ENCODE results near the gene HMMR.

Gene HMMR

DNA sequence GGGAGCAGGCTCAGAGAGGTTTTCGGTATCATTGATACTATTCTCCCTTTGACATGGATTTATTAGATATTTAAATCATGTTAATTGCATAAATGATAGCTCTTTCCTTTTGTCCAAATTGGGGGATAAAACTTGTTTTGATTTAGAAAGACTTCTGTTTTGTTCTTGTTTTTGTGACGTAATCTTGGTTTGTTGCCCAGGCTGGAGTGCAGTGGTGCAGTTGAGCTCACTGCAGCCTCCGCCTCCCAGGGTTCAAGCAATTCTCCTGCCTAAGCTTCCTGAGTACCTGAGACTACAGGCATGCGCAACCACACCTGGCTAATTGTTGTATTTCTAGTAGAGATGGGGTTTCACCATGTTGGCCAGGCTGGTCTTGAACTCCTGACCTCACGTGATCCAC, 52.1 kb downstream of the HMMR start:
- no peak for DNase-seq (ENCODE audit: low read depth, low spot score)
- in situ Hi-C loops (cut with HindIII; ENCODE audit: low sequenced_read_pairs), result no loop called here
- TF ChIP-seq, protein P1, sequence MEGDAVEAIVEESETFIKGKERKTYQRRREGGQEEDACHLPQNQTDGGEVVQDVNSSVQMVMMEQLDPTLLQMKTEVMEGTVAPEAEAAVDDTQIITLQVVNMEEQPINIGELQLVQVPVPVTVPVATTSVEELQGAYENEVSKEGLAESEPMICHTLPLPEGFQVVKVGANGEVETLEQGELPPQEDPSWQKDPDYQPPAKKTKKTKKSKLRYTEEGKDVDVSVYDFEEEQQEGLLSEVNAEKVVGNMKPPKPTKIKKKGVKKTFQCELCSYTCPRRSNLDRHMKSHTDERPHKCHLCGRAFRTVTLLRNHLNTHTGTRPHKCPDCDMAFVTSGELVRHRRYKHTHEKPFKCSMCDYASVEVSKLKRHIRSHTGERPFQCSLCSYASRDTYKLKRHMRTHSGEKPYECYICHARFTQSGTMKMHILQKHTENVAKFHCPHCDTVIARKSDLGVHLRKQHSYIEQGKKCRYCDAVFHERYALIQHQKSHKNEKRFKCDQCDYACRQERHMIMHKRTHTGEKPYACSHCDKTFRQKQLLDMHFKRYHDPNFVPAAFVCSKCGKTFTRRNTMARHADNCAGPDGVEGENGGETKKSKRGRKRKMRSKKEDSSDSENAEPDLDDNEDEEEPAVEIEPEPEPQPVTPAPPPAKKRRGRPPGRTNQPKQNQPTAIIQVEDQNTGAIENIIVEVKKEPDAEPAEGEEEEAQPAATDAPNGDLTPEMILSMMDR (IDR thresholded peaks at IDR 0.05; ENCODE audit: low read depth, low read length), result no peak

DNA sequence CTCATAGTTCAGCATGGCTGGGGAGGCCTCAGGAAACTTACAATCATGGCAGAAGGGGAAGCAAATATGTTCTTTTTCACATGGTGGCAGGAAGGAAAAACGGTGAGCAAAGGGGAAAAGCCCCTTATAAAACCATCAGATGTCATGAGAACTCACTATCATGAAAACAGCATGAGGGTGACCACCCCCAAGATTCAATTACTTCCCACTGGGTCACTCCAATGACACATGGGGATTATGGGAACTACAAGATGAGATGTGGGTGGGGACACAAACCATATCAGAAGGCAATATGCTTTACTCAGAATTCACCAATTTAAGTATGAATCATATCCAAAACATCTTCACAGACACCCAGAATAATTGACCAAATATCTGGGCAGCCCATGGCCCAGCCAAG, 64.7 kb downstream of the HMMR start:
- no peak overlapping the region for H3K4me3 ChIP-seq (ENCODE audit: low read depth, low read length)
- in situ Hi-C loops (cut with HindIII; ENCODE audit: low sequenced_read_pairs), result no loop called here
- TF ChIP-seq, protein P1 (IDR thresholded peaks at IDR 0.05; ENCODE audit: low read depth, low read length), result no peak
- DNase-seq (ENCODE audit: low read depth, low spot score), result no peak

More for the DNA sequence above, 52.1 kb downstream of the HMMR start:
- no peak overlapping the region for H3K4me3 ChIP-seq (ENCODE audit: low read depth, low read length)

DNA sequence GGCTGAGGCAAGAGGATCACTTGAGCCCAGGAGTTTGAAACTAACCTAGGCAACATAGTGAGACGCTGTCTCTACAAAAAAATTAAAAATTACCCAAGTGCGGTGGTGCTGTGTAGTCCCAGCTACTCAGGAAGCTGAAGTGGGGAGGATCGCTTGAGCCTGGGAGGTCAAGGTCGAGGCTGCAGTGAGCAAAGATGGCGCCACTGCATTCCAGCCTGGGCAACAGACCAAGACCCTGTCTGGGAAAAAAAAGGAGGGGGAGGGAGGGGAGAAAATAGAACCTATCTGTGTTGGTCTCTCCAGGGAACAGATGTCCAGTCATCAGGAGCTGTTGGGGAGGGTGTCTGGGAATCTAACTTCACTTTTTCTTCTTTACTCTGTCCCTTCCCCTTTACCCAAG, 69.3 kb downstream of the HMMR start:
- DNase-seq (ENCODE audit: low read depth, low spot score), result no peak
- in situ Hi-C loops (cut with HindIII; ENCODE audit: low sequenced_read_pairs), result no loop called here

DNA sequence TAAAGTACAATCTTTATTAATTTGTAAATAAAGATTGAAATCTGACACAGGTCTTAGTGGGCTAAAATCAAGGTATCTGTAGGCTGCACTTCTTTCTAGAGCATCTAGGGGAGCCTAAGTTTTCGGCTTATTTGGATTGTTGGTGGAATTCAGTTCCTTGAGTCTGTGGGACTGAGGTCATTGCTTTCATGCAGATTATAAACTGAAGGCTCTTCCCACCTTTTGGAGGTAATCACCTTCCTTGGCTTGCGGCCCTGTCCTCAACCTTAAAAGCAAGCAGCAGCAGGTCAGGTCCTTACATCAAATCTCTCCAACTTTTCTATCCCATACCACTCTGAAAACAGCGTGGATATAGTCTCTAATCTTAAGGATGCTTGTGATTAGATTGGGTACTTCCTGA, 70.8 kb downstream of the HMMR start:
- H3K4me3 ChIP-seq (ENCODE audit: low read depth, low read length), result no peak overlapping the region
- TF ChIP-seq, protein P1 (IDR thresholded peaks at IDR 0.05; ENCODE audit: low read depth, low read length), result no peak
- in situ Hi-C loops (cut with HindIII; ENCODE audit: low sequenced_read_pairs), result no loop called here
- DNase-seq (ENCODE audit: low read depth, low spot score), result no peak

More for the DNA sequence above, 69.3 kb downstream of the HMMR start:
- TF ChIP-seq, protein P1 (IDR thresholded peaks at IDR 0.05; ENCODE audit: low read depth, low read length), result no peak
- H3K4me3 ChIP-seq (ENCODE audit: low read depth, low read length), result no peak overlapping the region

DNA sequence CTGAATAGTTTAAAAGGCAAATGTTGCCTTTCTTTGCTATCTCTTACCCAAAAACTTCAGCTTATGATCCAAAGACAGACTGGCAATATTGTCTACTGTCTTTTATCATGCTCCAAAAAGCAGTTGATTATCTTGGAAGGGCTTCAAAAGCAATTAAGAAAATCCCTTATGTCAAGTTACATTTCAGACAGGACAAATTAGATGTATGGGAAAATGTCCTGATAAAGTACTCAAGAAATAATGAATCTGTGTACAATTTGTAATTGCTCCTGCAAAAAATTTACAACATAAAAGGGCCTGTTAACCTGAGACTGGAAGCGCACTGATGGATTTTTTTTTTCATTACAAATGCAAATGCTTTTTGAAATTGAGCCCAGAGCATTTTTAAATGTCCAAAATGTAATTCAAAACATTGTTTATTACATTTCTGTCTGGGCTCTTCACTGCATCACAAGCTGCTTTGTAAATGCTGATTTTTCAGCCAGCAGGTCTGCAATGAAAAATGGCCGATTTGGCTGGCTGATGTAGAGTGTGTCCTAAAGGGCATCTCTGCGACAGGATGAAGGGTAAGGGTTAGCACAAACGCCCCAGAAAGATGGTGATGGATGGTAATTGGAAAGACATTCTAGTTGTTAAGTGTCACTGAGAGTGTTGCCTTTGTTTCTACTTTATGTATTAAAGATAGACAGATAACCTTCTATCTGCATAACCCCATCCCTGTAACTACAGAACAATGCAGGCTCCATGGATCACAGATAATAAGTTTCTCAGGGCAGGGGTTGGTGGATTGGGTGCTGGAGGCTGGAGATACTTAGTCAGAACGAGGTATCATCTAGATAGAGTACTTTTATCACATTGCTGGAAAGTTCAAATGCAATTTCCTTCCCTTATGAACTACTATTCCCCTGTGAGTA, 72.0 kb downstream of the HMMR start:
- no peak for DNase-seq (ENCODE audit: low read depth, low spot score)
- TF ChIP-seq, protein P1 (IDR thresholded peaks at IDR 0.05; ENCODE audit: low read depth, low read length), result no peak
- H3K4me3 ChIP-seq (ENCODE audit: low read depth, low read length), result no peak overlapping the region
- in situ Hi-C loops (cut with HindIII; ENCODE audit: low sequenced_read_pairs), result no loop called here

DNA sequence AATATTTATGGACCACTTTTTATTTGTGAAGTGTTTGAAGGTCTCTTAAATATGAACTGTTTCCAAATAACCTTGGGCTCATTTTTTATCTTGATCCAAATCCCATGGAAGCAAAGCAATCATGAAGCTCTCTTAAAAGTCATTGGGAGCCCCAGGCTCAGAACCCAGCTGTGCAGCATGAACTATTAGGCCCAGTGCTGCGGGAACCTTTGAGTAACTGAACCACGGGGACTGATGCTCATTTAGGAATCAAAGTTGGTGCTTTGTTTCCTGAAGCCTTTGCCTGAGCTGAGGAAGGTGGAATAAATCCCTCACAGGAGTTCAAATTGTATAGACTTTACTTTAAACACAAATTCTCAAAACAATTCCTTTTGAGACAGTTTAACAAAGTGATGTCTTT, 72.8 kb downstream of the HMMR start:
- DNase-seq (ENCODE audit: low read depth, low spot score), result no peak
- no peak overlapping the region for H3K4me3 ChIP-seq (ENCODE audit: low read depth, low read length)
- in situ Hi-C loops (cut with HindIII; ENCODE audit: low sequenced_read_pairs), result no loop called here
- TF ChIP-seq, protein P1 (IDR thresholded peaks at IDR 0.05; ENCODE audit: low read depth, low read length), result no peak

All from astrocyte of the spinal cord (primary cell).